ENCODE measurements around the gene AMIGO3.
"Not testable (repeated sequence)": the region's sequence is repeated elsewhere in the genome, so short reads cannot be mapped to it uniquely, and the experiment has no call there.

DNA sequence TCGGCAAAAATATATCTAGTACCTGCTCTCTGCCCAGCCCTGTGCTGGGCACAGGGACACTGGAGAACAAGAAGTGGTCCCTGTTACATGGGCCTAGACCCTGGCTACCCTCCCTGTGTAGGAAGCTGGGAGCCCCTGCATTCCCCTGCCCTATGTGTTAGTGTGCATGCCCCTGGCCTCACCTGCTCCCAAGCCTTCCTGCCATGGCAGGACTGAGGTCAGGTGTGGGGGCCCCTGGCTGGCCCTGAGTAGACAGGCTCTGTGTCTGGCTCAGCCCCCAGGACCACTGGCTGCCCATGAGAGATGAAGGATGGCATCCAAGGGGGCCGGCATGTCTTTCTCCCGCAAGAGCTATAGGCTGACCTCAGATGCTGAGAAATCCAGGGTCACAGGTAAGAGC lies 28.6 kb downstream of the AMIGO3 start:
- not testable (repeated sequence) for TF ChIP-seq CTCF (IDR thresholded peaks at IDR 0.05; ENCODE audit: low read depth, low read length, missing input control); JUND (IDR thresholded peaks at IDR 0.05); MAX (IDR thresholded peaks at IDR 0.05); YY1 (IDR thresholded peaks at IDR 0.05); EGR1 (IDR thresholded peaks at IDR 0.05; ENCODE audit: low read depth in 2 of 2); FOXA2 (IDR thresholded peaks at IDR 0.05); ATF3 (IDR thresholded peaks at IDR 0.05); GABPA (IDR thresholded peaks at IDR 0.05 in 1 of 2, conservative IDR thresholded peaks at IDR 0.05 in 1 of 2); TAF1 (conservative IDR thresholded peaks at IDR 0.05)
- TF ChIP-seq, protein P1, sequence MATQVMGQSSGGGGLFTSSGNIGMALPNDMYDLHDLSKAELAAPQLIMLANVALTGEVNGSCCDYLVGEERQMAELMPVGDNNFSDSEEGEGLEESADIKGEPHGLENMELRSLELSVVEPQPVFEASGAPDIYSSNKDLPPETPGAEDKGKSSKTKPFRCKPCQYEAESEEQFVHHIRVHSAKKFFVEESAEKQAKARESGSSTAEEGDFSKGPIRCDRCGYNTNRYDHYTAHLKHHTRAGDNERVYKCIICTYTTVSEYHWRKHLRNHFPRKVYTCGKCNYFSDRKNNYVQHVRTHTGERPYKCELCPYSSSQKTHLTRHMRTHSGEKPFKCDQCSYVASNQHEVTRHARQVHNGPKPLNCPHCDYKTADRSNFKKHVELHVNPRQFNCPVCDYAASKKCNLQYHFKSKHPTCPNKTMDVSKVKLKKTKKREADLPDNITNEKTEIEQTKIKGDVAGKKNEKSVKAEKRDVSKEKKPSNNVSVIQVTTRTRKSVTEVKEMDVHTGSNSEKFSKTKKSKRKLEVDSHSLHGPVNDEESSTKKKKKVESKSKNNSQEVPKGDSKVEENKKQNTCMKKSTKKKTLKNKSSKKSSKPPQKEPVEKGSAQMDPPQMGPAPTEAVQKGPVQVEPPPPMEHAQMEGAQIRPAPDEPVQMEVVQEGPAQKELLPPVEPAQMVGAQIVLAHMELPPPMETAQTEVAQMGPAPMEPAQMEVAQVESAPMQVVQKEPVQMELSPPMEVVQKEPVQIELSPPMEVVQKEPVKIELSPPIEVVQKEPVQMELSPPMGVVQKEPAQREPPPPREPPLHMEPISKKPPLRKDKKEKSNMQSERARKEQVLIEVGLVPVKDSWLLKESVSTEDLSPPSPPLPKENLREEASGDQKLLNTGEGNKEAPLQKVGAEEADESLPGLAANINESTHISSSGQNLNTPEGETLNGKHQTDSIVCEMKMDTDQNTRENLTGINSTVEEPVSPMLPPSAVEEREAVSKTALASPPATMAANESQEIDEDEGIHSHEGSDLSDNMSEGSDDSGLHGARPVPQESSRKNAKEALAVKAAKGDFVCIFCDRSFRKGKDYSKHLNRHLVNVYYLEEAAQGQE (IDR thresholded peaks at IDR 0.05) = not testable (repeated sequence)
- TF ChIP-seq, protein P2, sequence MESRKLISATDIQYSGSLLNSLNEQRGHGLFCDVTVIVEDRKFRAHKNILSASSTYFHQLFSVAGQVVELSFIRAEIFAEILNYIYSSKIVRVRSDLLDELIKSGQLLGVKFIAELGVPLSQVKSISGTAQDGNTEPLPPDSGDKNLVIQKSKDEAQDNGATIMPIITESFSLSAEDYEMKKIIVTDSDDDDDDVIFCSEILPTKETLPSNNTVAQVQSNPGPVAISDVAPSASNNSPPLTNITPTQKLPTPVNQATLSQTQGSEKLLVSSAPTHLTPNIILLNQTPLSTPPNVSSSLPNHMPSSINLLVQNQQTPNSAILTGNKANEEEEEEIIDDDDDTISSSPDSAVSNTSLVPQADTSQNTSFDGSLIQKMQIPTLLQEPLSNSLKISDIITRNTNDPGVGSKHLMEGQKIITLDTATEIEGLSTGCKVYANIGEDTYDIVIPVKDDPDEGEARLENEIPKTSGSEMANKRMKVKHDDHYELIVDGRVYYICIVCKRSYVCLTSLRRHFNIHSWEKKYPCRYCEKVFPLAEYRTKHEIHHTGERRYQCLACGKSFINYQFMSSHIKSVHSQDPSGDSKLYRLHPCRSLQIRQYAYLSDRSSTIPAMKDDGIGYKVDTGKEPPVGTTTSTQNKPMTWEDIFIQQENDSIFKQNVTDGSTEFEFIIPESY (IDR thresholded peaks at IDR 0.05) = not testable (repeated sequence)
